HG02943 (cell line): Measurements from ENCODE around the gene NELL1.

ENCODE experiments used
- ATAC-seq: cut with Tn5 transposase; IDR thresholded peaks from one replicate; pipeline ENCODE4 v1.9.1; 2021; ENCODE audit warnings: mild to moderate bottlenecking, low read depth, moderate library complexity; ENCODE audit not compliant: unreplicated experiment

The NELL1 gene

DNA sequence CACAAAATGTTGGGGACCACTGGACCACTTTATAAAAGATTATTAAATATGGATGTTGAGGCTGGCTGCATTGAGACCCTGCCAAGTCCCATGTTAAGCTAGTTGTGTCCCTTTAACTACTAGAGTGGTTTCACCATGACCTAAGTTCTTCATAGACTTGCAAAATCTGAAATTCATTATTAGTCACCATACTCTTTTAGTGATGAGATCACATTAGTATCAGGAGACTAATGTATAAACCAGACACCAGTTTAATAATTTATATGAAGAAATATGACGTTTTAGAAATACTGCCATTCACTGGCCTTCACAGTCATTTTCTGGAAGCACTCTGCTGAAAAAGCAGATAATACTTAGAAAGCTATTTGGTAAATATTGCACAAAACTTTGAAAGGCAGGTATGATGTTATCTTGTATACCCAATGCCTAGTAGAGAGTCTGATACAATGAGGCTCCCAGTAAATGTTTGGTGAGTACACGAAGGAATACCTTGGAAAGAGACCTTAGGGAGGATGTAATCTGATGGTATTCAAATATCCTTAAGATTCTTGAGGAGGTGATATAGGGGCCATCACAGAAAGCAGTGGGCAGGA lies 795.3 kb downstream of the NELL1 start:
- no peak for ATAC-seq

DNA sequence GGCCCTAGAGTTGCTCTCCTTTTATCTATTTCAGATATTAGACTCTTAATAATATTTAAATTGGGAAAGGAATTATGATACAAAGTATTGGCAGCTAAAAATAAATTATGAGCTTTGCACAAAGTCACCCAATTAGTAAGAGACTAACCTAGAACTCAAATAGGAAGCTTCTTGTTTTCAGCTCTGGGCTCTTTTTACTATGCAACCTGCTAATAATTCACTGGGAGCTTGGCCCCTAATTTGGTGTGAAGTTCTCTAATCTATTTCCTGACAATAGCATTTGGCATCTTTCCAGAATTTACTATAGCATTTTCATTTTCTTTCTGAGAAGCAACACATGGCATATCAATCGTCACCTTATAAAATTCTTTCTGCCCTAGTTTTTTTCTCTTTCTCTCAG lies 795.8 kb downstream of the NELL1 start:
- ATAC-seq = no peak

DNA sequence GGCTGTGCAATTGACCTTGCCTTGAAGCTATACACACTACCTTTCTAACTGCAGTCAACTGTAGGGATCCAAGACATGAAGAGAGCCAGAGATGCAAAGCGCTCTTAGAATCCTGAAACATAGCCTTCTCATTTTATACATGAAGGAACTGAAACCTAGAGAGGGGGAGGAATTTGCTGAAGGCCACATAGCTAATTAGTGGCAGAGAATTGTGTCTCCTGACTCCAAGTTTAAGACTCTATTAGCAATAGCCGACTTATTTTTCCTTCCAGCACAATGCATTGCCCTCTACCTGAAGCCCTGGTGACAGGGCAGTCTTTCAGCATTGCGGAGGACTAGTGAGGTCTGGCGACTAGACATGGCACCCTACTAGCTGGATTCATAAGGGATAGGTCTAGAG lies 796.5 kb downstream of the NELL1 start:
- no peak for ATAC-seq

DNA sequence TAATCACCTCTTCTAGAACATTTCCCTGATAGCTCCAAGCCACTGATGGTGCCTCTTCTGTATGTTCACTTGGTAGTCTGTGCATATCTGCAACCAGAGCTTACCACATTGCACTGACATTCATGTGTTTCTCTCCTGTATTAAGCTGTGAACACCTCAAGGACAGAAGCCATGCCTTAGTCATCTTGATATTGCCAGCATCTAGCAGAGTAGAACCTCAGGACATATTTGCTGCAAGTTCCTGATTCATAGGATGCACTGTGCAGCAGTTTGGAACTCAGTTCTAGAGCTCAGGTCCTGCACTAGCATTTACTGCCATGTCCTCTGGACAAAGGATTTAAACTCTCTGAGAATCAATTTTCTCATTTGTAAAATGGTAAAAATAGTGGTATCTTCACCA lies 801.1 kb downstream of the NELL1 start:
- ATAC-seq = no peak

DNA sequence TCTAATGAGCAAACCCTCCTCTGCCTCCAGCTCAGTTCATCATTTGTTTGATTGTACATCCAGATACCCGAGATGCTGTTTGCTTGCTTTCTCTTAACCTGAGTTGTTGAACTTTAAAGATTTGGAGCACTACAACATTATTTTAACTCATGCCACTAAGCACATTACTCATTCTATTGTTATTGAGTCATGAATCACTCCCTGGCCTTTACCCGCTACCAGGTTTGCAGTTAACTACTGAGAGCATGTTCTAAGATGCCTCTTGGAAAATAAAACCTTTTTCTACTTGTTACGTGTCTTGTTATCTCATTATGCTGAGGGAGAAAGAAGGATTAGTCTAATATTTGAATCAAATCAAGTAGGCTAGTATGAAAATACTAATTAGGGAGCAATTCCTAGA lies 802.9 kb downstream of the NELL1 start:
- ATAC-seq = no peak

DNA sequence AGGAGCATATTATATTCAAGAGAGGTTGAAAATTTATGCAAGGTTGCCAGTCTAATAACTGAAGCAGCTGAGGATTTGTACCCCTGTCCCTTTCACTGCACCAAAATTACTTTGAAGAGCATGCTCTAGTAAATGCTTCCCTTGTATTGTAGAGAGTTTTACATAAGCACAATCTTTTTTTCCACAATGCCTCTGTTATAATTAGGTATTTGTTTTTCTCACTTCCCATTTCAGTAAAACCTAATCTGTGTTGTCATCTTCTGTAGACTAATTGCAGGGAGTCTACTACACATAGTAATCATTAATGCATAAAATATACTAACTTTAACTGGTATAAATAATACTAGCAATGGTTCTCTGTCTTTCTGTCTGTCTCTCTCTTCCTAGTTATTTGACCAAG lies 805.1 kb downstream of the NELL1 start:
- no peak for ATAC-seq

DNA sequence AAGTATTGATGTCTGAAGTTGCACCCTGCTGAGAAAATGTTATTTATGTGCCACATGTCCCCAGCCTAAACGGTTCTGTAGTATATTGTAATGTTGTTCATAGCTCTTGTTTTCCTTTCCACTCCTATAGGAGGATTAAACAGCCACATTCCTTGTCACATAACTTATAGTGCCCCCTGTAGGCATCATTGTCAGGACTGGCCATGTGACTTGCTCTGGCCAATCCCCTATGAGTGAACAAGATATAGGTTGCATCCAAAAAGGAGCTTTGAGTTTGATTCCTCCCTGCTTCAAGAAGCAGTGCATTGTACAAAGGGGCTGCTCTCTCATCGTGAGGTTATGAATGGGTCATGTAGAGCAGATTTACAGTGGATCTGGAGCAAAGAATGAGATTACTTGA lies 805.9 kb downstream of the NELL1 start:
- ATAC-seq = no peak

DNA sequence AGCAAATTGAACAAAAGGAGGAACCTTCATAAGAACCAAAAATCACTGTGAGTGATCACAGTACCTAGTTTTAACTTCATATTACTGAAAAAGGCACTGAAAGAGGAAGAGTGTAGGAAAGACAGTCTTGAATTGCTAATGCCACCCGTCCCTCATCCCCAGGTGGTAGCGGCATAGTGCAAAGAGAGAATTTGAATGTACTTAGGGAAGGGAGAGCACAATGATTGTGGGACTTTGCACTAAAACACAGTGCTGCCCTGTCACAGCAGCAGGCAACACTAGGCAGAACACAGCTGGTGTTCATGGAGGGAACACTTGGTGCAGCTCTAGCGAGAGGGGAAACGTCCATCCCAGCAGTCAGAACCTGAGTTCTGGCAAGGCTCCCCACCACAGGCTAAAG lies 807.2 kb downstream of the NELL1 start:
- ATAC-seq = no peak

DNA sequence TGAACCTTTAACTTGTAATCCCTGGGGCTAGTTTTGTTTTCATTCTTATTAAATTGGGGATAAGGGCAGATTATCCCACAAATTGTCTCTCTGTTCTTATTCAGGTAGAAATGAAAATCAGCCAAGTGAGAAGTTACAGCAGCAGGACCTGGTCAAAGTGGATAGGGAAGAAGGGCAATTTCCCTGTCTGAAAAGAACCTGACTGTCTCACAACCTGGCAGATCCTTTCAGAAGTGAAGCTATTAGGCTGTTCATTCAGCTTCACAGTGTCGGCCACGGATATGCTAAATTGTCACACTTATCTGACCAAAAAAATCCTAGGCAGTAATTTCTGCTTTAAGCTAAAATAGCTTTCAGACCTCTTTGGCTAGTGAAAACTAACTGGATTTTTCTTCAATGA lies 810.9 kb downstream of the NELL1 start:
- no peak for ATAC-seq

DNA sequence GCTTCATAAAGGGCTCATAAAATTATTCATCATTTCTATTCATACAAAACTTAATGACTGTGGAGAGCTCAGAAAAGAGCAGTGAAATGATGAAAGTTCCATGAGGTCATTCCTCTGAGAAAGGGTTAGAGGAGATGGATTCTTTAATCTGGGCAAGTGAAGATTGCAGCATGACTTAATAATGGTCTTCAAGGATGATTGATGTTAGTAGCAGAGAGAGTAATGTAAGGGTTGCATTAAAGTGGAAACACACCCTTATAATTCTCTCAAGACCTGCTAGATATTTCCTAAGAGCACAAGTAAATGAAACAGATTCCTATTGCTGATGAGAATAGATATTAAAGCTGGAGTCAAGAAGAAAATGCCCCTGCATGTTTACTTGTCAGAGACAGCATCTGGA lies 811.9 kb downstream of the NELL1 start:
- ATAC-seq = no peak

DNA sequence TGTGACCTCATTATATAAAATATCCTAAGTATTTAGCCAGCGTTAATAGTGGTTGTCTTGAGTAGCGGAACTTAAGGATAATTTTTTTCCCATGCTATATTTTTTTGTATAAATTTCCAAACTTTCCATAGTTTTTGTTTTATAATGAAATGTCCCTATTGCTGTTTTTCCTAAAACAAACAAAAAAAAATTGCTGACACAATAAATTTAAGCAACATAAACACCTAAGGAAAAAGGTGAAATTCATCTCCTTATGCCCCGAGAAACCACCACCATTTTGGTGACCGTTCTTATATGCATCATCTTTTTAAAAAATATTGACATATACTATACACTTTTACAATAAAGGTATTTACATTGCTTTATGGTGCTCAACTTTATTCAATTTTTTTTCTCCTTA lies 814.7 kb downstream of the NELL1 start:
- no peak for ATAC-seq

DNA sequence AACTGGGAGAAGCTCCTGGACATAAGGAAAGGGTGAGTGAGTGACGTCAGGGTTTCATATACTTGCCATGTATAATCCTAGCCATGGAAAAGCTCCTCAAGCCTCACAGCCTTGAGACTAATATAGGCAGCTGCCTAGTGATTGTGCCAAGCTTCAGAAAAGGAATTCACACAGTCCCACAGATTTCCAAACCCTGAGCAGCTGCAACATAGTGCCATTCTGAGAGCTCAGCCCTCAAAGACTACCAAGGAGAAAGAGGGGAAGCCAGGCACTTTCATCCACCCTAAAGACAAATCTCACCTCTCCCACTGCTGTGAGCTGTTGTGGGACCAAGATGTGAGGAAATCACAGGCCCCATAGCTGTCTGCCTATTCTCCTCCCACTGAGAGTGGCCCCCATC lies 815.6 kb downstream of the NELL1 start:
- no peak for ATAC-seq

DNA sequence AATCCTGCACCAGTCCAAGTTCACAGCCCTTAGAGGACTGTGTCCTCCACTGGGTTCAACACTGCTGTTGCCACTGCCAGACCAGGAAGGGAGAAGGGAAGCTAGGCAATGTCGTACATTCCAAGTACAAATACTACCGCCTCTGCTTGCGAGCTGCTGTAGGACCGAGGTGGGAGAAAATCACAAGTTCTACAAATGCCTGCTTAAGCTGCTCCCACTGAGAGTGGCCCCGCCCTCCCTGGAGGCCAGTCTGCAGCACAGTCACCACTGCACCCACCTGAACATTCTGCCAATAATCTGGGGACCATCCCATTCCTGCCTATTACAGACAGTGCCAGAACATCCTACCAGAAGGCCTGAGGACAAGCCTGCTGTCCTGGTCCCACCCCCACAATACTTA lies 816.0 kb downstream of the NELL1 start:
- no peak for ATAC-seq

DNA sequence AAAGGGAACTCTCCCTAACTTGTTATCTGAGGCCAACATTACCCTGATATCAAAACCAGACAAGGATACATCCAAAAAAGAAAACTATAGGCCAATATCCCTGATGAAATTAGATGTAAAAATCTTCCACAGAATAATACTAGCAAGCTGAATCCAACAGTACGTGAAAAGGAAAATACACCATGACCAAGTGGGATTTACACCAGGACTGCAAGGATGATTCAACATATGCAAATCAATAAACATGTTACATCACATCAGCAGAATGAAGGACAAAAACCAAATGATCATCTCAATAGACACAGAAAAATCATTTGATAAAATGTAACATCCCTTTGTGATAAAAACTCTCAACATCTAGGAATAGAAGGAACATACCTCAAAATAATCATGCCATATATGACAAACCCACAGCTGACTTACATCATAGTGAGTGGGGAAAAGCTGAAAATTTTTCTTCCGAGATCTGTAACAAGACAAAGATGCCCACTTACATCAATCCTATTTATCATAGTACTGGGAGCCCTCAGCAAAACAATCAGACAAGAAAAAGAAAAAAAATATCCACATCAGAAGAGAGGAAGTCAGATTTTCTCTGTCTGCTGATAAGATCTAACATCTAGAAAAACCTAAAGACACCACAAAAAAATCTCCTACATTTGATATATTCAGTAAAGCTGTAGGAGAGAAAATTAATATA lies 820.2 kb downstream of the NELL1 start:
- no peak for ATAC-seq

DNA sequence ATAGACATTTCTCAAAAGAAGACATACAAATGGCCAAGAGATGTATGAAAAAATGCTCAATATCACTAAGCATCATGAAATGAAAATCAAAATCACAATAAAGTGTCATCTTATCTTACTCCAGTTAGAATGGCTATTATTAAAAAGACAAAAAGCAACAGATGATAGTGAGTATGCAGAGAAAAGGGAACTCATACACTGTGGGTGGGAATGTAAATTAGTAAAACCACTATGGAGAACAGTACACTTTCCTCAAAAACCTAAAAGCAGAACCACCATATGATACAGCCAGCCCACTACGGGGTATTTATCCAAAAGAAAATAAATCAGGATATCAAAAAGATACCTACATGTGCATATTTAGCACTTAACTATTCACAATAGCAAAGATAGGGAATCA lies 823.5 kb downstream of the NELL1 start:
- no peak for ATAC-seq

DNA sequence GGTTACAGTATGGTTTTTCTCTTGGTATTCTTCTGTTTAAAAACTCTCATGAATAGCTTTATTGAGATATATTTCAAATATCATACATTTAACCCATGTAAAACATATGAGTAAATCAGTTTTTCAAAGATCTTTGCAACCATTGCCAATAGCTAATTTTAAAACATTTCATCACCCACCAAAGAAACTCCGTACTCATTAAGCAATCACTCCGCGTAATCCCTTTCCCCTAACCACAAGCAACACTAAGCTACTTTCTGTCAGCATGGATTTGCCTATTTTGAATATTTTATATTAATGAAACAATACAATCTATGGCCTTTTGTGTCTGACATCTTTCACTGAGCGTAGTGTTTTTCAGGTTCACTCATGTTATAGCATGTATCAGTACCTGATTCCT lies 825.6 kb downstream of the NELL1 start:
- ATAC-seq = no peak

DNA sequence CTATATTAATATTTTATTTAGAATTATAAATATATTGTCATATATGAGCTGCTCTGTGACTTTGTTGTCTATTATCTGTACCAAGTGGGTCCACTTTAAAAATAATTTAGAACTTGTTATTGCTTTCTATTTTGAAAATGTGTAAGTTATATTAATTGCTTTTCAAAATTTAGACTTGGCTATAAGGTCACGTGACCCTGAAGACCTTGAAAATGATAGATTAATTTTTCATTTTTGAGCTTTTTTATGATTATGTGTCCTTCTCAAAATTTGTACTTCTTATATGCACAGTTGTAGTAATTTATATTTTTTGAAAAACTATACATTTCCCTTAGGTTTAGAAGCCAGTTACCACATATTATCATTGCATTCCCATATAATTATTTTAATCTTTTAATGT lies 826.5 kb downstream of the NELL1 start:
- no peak for ATAC-seq

DNA sequence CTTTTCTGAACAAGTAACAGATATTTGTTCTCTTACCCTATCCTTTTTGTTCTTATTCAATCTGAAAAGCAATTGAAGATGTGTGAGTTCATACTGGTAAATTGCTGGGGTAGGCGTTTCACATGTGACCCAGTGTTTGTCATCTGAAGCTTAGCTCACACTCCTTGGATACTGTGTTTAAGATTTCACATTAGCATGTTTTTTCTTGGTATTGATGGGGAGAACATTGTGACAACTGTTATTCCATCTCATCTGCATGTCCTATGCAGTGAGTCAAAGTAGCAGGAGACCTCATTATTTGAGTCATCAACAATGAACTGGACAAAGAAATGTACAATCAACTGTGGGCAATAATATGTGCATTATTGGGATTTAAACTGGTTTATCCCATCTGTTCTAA lies 831.9 kb downstream of the NELL1 start:
- no peak for ATAC-seq

DNA sequence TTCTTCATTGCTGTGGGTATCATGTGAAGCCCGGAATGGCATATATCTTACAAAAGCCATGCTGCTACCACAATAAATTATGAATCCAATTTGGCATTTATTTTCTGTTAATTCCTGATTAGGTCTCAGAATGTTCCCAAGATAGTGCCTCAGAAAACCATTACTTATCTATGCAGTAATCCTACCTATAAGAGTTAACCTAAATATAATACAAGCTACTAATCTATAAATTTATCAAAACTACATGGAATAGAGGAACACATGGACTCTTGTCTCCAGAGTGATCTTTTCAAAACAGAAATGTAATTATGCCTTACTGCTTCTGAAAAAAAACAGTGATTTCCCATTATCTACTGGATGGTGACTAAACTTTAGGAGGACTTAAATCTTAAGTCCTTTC lies 835.7 kb downstream of the NELL1 start:
- no peak for ATAC-seq

DNA sequence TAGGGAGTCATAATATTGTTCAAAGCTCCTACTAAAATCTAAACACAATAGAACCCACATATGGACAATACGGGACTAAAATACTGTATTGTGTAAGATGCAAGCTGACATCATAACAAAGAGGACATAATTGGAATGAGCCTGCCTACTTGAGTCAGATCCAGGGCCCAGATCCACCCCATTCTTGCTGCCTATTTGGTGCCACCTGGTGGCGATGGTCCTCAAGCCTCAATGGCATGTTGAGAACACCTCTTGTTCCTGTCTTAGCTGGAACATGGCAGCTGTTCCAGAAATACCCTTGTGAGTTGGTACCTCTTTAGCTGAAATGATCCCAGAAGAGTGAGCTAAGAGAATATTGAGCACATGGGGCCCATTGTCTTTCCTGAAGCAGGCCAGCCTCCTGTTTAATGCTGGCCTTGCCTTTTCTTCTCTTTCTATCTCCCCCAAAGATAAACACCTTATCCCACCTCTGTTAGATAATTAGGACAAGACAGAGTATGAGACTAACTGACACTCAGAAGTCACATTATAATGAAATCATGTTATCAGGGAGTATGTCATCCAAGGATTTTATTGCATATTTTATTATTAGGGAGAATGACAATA lies 842.6 kb downstream of the NELL1 start:
- ATAC-seq = peak; percentile 61

DNA sequence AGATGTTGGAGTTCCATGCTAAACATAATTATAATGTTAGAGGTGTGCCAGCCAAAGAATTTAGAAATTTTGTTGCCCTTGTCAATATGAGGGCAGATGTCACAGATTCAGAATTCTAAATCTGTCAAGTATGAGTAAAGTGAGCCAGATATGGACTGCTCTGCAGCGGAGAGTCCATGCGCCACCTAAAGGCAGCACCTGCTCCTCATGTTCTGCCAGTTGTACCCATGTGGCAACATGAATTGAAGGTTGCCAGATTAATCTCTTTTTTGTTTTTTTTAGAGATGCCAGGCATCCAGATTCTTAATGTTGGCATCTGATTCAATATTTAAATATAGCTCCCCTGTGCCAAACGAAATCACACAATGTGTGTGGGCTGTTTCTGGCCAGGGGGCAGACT lies 844.9 kb downstream of the NELL1 start:
- ATAC-seq = no peak

DNA sequence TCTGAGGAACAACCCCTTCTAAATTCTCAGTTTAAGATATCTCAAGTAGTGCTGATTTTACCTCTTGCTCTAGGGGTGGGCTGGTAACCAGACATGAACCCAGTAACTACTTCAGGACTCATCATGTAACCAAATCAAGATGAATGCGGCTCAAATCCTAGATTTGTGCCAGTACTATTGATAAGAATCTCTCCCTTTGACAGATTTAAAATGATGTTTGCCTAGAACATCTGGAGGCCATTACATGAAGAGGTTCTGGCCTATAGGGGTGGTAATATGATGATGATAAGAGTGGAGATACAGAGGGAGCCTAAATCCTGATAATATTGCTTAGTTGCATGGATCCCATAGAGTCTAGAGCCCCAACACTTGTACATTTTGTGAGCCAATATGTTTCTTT lies 850.9 kb downstream of the NELL1 start:
- no peak for ATAC-seq
